ENCODE data around the gene C22orf42.

GRCh38 chr22:32142600-32142999 lies 16.5 kb downstream of the C22orf42 start:
- TF ChIP-seq CTCF (IDR thresholded peaks at IDR 0.05; ENCODE audit: insufficient read depth, low read length) = no peak
- no peak for TF ChIP-seq POLR2AphosphoS5 (IDR thresholded peaks at IDR 0.05; ENCODE audit: low read depth)
- no peak for TF ChIP-seq REST (IDR thresholded peaks at IDR 0.05; ENCODE audit: insufficient replicate concordance, low read depth)
- TF ChIP-seq GABPA (IDR thresholded peaks at IDR 0.05; ENCODE audit: low read depth) = no peak
- no peak for TF ChIP-seq SPI1 (IDR thresholded peaks at IDR 0.05; ENCODE audit: borderline replicate concordance, low read depth)
